T-helper 1 cell (primary cell): ENCODE measurements around the gene CAPRIN2.

ENCODE experiments used
- DNase-seq, 5 donors: peaks; one replicate each; pipeline ENCODE4 v3.0.0-alpha.2; 2012 to 2020

The CAPRIN2 gene

DNA sequence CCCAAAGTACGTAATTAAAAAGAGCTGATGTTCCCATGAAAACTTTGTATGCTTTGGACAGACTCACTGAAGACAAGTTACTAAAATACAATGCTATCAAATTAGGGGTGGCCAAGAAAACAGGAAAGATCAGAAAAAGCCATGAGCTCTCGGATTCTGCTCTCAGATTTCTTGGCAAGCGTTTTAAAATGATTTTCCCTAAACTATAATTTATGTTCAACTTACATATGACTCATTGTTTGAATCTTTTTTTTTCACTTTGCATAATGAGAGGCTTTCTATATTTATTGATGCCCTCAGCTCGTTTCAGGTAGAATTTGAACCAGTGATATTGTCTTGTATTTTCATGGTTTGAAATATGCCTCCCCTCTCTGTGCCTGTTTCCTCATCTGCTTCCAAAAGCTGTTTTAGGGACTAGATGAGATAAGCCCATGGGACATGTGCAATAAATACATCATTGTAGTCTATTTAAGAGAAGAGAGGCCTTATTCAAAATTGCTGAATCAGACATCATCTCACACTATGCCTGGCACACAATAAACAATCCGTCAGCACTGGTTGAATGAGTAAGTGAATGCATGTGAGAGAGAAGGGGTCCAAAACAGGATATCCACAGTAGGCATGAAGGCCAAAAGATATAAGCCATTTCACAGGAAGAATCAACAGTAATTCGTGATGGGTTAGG lies 54.4 kb downstream of the CAPRIN2 start:
- no peak for DNase-seq

DNA sequence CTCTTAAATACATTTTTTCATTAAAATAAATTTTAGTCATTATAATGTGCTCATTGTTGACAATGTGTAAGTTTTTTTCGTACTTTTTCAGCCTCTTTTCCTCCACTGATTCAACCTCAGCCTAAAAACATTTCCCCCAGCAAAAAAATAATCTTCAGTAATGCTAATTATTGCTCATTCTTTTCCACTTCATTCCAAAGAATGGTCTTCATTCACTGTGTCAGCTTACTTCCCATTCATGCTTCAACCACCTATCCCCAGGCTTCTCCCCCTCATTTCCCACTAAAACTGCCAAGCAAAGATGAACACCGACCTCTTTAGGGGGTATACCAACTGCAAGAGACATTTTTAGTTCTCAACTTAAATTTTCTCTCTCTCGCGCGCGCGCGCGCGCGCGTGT lies 56.4 kb downstream of the CAPRIN2 start:
- DNase-seq, result no peak

DNA sequence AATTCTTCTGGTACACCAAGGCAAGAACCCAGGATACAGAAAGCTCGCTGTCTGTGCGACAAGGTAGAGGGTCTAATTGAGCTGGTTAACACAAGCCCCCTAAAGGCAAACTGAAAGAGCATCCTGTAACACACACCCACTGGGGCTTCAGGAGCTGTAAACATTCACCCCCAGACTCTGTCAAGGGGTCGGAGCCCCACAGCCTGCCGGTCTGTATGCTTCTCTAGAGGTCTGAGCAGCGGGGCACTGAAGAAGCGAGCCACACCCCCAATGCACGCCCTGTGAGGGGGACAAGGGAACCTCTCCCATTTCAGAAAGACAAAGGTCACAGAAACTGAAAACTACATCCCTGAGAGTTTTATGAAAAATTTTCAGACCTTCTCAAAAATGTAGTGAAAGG lies 57.8 kb downstream of the CAPRIN2 start:
- DNase-seq, result no peak

DNA sequence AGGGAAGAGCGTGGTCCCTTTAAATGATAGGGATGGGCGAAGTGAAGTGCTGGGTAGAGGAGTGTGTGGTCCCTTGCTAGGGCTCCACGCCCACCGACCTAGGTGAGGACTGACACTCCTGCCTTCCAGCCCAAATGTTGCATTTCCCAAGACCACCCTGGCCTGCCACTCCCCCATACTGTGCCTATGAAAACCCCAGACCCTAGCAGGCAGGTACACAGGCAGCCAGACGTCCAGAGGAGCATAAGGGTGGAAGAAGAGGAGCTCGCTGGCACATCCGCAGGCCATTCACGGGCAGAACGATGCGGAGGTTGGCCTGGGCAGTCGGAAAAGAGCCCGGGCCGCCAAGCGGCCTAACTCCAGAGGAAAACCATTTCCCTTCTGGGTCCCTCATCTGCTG lies 58.3 kb downstream of the CAPRIN2 start:
- no peak for DNase-seq

DNA sequence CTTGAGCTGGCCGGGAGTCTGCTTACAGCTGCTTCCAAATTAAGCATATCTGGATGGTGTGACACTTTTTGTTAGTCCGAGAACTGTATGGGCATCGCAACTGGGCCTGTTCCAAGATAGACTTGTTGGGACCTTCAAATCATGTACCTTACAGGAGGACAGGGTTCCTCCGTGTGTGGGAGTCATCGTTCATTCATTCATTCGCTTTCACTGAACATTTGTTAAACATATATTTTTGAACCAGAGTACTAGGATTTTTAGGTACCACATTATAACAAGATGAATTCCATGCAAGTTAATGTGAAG lies 58.7 kb downstream of the CAPRIN2 start:
- DNase-seq, result no peak

DNA sequence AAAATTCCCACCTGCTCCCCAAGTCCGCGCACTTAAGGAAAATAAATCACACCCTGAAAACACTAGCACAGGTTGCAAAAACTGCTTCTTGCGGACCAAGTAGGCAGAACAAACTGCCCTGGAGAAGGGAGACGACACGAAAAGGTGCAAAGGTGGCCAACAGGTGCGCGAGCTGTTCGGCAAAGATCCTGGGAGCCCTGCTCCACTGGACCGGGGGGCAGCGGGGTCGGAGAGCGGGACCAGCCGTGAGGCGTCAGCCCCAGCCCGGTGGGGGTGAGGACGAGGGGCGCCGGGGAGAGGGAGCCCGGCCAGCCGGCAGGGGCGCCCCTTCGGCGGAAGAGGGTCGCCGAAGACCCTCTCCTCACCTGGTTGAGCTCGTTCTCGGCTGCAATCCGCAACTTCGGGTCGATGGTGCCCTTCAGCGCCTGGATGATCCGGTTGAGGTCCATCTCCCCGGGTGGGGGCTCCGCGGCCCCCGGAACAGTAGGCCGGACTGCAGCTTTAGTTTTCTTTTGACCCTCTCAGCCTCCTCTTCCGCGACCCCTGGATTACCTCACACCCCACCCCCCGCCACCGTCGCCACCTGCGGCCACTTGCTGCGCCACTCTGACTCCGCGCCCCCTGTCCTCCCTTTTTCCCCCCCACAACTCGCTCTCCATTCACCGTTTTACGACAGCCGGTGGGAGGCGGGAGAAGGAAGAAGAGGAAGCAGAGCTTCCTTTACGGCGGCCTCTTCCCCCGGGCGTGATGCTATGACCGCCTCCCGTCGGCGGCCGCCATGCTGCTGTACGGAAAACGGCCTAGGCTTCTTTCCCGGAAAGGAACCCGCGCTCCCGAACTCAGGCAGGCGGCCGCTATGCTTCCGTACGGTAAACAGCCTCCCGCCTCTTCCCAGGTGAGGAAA lies 59.3 kb downstream of the CAPRIN2 start, which contains the start of gene IPO8:
Gene IPO8, minus strand, starts transcription at position 671 of the 904 bp plus-strand sequence. Its CDS starts 222 bp downstream, at position 449.
- peak; percentile 67 to 88 (median 76) for DNase-seq

DNA sequence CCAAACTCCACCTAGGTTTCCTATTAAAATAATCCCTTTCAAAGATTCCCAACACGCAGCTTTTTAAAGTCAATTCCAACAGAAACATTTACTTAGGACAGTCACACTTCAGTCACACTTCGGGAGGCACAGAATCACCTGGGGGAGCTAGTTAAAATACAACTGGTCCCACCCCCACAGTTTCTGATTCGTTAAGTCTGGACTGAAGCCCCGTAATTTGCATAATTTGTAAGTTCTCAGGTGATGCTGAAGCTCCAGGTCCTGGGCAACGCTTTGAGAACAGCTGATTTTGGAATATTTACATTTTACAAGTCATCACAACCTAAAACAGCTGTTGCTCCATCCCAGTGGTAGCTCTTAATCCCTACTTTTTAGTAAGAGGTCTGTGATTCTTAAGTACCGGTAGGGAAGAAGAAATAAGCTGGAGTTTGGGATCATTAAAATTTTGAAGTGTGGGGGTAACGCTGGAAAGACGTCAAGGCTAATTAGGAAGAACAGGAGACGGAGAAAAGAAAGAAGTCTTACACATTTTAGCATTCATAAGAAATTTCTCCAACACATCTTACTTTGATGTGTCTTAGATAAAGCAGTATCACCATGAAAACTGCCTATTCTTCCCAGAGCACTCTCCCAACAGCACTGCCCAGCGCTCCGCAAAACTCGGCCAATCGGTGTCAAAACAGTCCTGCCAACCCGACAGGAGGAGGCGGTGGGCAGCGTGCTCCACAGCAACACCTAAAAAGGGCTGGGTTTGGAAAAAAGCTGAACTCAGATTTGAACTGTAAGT lies 60.1 kb downstream of the CAPRIN2 start:
- peak in 1 of 5 donors; percentile 2 for DNase-seq

DNA sequence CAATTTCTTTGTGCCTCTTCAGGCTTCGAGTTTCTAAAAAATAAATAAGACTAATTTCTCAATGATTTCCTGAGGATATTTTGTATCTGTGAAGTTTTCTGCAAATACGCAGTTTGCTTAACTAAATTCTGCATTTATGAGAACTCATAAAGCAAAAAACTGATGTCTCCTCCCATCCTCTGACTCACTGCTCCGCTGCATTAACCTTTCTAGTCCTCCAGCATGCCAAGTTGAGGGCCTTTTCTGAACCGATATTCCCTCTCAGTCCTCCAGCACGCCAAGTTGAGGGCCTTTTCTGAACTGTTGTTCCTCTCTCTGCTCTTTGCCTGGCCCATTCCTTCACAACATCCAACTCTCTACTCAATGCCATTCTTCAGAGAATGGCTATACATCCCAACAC lies 62.3 kb downstream of the CAPRIN2 start:
- no peak for DNase-seq

DNA sequence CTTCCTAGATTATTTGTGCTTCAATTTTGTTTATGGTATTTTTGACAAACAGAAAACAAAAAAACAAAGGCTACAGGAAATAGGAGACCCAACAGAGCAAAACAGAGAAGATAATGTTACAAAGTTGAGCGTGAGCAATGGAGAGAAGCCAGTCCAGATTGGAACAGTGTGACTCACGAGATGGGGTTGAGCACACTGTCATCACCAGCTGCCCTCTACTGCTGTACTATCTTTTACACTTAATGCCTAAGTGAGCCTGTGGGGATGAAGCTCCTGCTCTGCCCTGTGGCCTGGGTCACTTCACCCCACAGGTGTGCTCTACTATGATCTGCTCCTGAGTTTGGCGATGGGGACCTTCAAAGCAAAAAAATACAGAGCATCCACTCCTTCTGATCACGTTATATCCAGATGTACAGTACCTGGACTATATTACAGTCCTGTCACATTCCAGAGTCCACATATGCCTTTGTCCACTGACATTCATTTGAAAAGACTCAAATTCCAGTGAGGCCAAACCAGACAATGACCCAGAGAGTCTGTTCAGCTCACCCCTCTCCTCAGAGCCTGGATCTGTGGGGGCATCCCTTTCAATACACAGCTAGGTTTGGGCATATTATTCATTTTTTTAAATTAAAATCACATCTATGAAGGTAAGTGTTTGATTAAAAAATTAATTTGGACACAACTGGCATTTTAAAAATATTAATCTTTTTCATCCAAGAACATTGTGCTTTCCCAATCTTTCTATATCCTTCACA lies 63.5 kb downstream of the CAPRIN2 start:
- no peak for DNase-seq

DNA sequence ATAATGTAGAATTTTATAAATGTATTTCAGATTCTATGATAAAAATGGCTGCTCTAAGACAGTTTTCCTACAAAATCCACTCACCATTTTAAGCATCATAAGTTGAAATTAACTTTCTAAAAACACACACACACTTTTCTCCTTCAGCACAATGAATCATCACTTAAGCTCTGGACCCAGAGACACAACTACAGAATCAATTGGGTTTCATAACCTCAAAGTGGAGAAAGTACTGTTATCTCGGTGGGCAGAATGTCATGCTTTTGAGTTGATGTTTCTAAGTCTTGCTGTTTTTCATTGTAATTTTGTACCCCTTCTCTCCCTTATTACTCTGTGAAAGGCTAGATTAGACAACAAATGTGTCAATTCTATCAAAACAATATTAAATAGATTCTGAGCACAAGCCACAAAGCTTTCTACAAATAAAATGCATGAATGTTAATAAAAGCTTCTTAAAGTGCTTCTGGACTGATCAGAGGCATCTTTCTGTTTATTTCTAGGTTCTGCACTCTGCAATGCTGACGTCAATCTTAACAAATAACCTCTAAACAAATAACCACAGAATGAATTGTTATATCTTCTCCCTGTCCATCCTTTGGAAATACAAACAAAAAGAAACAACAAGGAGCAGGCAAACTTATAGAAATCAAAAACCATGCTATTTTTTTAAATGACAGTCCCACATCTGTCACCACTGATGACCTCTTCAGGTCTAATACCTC lies 67.3 kb downstream of the CAPRIN2 start:
- no peak for DNase-seq

DNA sequence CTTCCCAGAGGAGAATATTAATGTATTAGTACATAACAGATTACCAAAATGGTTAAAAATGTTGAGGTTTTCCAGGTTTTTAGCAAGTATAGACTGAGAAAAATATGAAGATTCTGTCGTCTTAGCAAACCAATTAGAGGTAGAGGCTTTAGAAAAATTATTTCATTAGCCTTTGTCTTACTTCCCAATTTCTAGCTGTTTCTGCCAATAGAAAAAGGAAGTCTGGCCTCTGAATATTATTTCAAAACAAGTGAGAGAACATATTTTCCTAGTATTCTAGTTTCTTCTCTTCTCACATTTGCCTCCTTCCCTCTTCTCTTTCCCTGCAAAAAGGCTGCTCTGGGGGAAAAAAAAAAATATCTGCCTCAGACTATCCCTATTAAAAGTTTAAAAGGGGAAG lies 75.5 kb downstream of the CAPRIN2 start:
- DNase-seq, result no peak

DNA sequence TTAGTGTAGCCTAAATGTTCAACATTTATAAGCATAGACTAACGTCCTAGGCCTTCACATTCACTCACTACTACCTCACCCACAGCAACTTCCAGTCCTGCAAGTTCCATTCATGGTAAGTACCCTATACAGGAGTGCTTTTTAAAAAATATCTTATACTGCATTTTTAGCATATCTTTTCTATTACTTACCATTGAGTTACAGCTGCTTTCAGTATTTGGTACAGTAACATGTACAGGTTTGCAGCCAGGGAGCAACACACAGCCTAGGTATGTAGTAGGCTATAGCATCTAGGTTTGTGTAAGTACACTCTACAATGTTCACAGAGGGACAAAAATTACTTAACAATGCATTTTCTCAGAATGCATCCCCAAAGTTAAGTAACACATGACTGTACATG lies 76.5 kb downstream of the CAPRIN2 start:
- DNase-seq, result no peak

DNA sequence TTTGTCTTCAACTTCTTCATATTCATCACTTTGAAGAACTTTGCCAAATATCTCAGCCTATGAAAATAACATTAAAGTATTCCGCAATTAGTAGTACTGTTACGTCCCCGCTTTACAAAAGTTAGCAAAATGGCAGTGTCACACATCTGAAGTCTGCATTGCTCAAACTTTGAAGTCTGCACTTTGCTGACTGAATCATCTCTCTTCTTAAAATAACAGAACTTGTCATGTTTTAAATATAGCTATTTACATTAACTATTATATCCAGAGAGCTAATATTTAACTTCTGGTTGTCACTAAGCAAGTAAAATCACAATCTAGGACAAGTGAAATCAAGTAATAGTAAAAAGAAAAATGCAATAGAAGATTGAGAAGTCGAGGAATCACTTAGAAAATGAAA lies 93.5 kb downstream of the CAPRIN2 start:
- no peak for DNase-seq
